HCT116 (cell line): ENCODE measurements around the gene KDM5C. TPM values are rescaled to one million over a fixed set of nuclear protein-coding genes. Genes with fewer than 3 reads are reported as not detected.

Source experiments
- ATAC-seq: fragments of 200-7000 bp; cut with Tn5 transposase; 2 replicates; pipeline ENCODE4 v1.9.1; 2020; ENCODE audit warnings: mild to moderate bottlenecking, moderate library complexity
- BruUV-seq: library from RNA; stranded (reverse); fragments of 400-500 nt; replicated peaks from 2 replicates; lab custom pipeline; 2021; lab: Mats Ljungman, UMichigan
- CTCF ChIA-PET: fragments of 300-600 bp; sonication (Branson Sonifier 250); formaldehyde crosslinking; loops from one replicate; lab custom pipeline; 2021; ENCODE audit warnings: antibody characterized with exemption; lab: Charles Lee
- POLR2A ChIA-PET: fragments of 300-600, 350-600 bp; sonication (Branson Sonifier 250); formaldehyde crosslinking; loops from one replicate; lab custom pipeline; 2021; ENCODE audit warnings: antibody characterized with exemption; lab: Charles Lee
- RAD21 ChIA-PET, 2 experiments: fragments of 300-600 bp; sonication (Branson Sonifier 250); formaldehyde crosslinking; loops; one replicate each; lab custom pipeline; 2023; ENCODE audit warnings: low total read pairs in 2 of 2; ENCODE audit not compliant: uncharacterized antibody in 2 of 2, unreplicated experiment in 2 of 2, low non-redundant PET in 1 of 2; lab: Charles Lee
- DNase-seq: peaks from one replicate; pipeline ENCODE4 v3.0.0-alpha.2; 2010; ENCODE audit warnings: low read depth, low spot score
- H2AFZ ChIP-seq: fragments of 200-600 bp; shearing (Covaris generic), sonication (generic); 2 replicates; pipeline ENCODE4 v1.6.1; 2017; ENCODE audit warnings: low read depth, mixed run types, mixed read lengths, antibody characterized with exemption, low read length; ENCODE audit not compliant: poor library complexity, severe bottlenecking
- H3K27ac ChIP-seq: 2 replicates; pipeline ENCODE4 v1.5.1; 2012; ENCODE audit warnings: low read depth, low read length
- H3K27me3 ChIP-seq: fragments of 200-600 bp; sonication (generic); 2 replicates; pipeline ENCODE4 v1.6.1; 2016; ENCODE audit warnings: mixed run types, low read length, mixed read lengths; ENCODE audit not compliant: insufficient read depth
- H3K36me3 ChIP-seq, 2 experiments: fragments of 200-500 bp in 1 of 2; fragments of 200-600 bp in 1 of 2; sonication (Bioruptor generic) in 1 of 2; sonication (generic) in 1 of 2; 2 replicates each; pipeline versions ENCODE4 v1.5.1 to v1.6.1; 2014 to 2016; ENCODE audit warnings: low read length in 2 of 2, inconsistent platforms in 1 of 2, mixed read lengths in 1 of 2, mixed run types in 1 of 2; ENCODE audit not compliant: insufficient read depth in 2 of 2, control insufficient read depth in 1 of 2
- H3K4me1 ChIP-seq, 2 experiments: fragments of 200-600 bp in 1 of 2; sonication (generic) in 1 of 2; 2 replicates each; pipeline versions ENCODE4 v1.5.1 to v1.6.1; 2012 to 2017; ENCODE audit warnings: low read length in 2 of 2, inconsistent platforms in 1 of 2, mild to moderate bottlenecking in 1 of 2, mixed read lengths in 1 of 2, mixed run types in 1 of 2, moderate library complexity in 1 of 2; ENCODE audit not compliant: insufficient read depth in 2 of 2, control insufficient read depth in 1 of 2
- H3K4me2 ChIP-seq: fragments of 200-600 bp; sonication (generic); 2 replicates; pipeline ENCODE4 v1.6.1; 2017; ENCODE audit warnings: mixed run types, low read length, mixed read lengths
- H3K4me3 ChIP-seq, 2 experiments: fragments of 200-600 bp in 1 of 2; sonication (generic) in 1 of 2; replicated peaks in 1 of 2; 2 replicates each; pipeline ENCODE4 v1.5.1; 2011 to 2016; ENCODE audit warnings: low read length in 2 of 2, control low read depth in 1 of 2, low read depth in 1 of 2, mild to moderate bottlenecking in 1 of 2, mixed read lengths in 1 of 2, mixed run types in 1 of 2
- H3K79me2 ChIP-seq: fragments of 200-600 bp; sonication (generic); 2 replicates; pipeline ENCODE4 v1.6.1; 2017; ENCODE audit warnings: mild to moderate bottlenecking, mixed run types, low read length, moderate library complexity, mixed read lengths; ENCODE audit not compliant: insufficient read depth
- H3K9ac ChIP-seq: fragments of 200-600 bp; sonication (generic); 2 replicates; pipeline ENCODE4 v1.6.1; 2016; ENCODE audit warnings: low read length, mixed read lengths
- H3K9me2 ChIP-seq: fragments of 200-600 bp; sonication (generic), shearing (Covaris generic); 2 replicates; pipeline ENCODE4 v1.6.1; 2017; ENCODE audit warnings: mixed run types, mild to moderate bottlenecking, moderate library complexity; ENCODE audit not compliant: insufficient read depth
- H3K9me3 ChIP-seq, 2 experiments: fragments of 200-500 bp in 1 of 2; fragments of 200-600 bp in 1 of 2; sonication (Bioruptor generic) in 1 of 2; sonication (generic) in 1 of 2; 2 replicates each; pipeline ENCODE4 v1.6.1; 2014 to 2017; ENCODE audit warnings: low read length in 2 of 2, mixed read lengths in 2 of 2, inconsistent platforms in 1 of 2, low read depth in 1 of 2, mild to moderate bottlenecking in 1 of 2, mixed run types in 1 of 2, moderate library complexity in 1 of 2; ENCODE audit not compliant: control insufficient read depth in 1 of 2, insufficient read depth in 1 of 2
- H4K20me1 ChIP-seq: fragments of 200-600 bp; sonication (generic), shearing (Covaris generic); 2 replicates; pipeline ENCODE4 v1.6.1; 2017; ENCODE audit warnings: mixed run types, mild to moderate bottlenecking, moderate library complexity; ENCODE audit not compliant: insufficient read depth
- CEBPB ChIP-seq: IDR thresholded peaks from 2 replicates; pipeline ENCODE4 v1.6.1; 2012; ENCODE audit warnings: low read depth
- CTCF ChIP-seq, 3 experiments: fragments of 200-600 bp in 1 of 3; sonication (generic) in 1 of 3; IDR thresholded peaks in 2 of 3; conservative IDR thresholded peaks in 1 of 3; 2 replicates each; pipeline ENCODE4 v1.5.1; 2012 to 2017; ENCODE audit warnings: low read depth in 2 of 3, low read length in 2 of 3, antibody characterized with exemption in 1 of 3, borderline replicate concordance in 1 of 3, control low read depth in 1 of 3, mild to moderate bottlenecking in 1 of 3, mixed read lengths in 1 of 3, mixed run types in 1 of 3, moderate library complexity in 1 of 3; ENCODE audit not compliant: insufficient read depth in 1 of 3
- EGR1 ChIP-seq: IDR thresholded peaks from 2 replicates; pipeline ENCODE4 v1.6.1; 2012; ENCODE audit warnings: low read depth
- ELF1 ChIP-seq: IDR thresholded peaks from 2 replicates; pipeline ENCODE4 v1.6.1; 2012; ENCODE audit warnings: low read depth, borderline replicate concordance
- EZH2 ChIP-seq: fragments of 200-600 bp; sonication (generic); IDR thresholded peaks from 2 replicates; pipeline ENCODE4 v1.6.1; 2017; ENCODE audit warnings: antibody characterized with exemption, mixed run types
- EZH2phosphoT487 ChIP-seq: fragments of 200-600 bp; IDR thresholded peaks from 2 replicates; pipeline ENCODE4 v1.6.1; 2018; ENCODE audit warnings: antibody characterized with exemption, borderline replicate concordance
- MAX ChIP-seq: IDR thresholded peaks from 2 replicates; pipeline ENCODE4 v1.6.1; 2012
- POLR2A ChIP-seq: IDR thresholded peaks from 2 replicates; pipeline ENCODE4 v1.7.0; 2011; ENCODE audit warnings: borderline replicate concordance; ENCODE audit not compliant: insufficient read depth, insufficient read length; ENCODE audit errors: extremely low read depth
- POLR2AphosphoS5 ChIP-seq: IDR thresholded peaks from 2 replicates; pipeline ENCODE4 v1.6.1; 2011; ENCODE audit warnings: mild to moderate bottlenecking, low read depth, low read length, moderate library complexity
- RAD21 ChIP-seq: IDR thresholded peaks from 2 replicates; pipeline ENCODE4 v1.6.1; 2012; ENCODE audit warnings: low read depth, mild to moderate bottlenecking
- REST ChIP-seq: IDR thresholded peaks from 2 replicates; pipeline ENCODE4 v1.6.1; 2012; ENCODE audit warnings: low read depth
- SIN3A ChIP-seq: IDR thresholded peaks from 2 replicates; pipeline ENCODE4 v1.6.1; 2012; ENCODE audit warnings: low read depth
- SRF ChIP-seq: IDR thresholded peaks from 2 replicates; pipeline ENCODE4 v1.6.1; 2012; ENCODE audit warnings: low read depth
- YY1 ChIP-seq: IDR thresholded peaks from 2 replicates; pipeline ENCODE4 v1.6.1; 2011; ENCODE audit warnings: low read length, low read depth, moderate library complexity, mild to moderate bottlenecking; ENCODE audit not compliant: insufficient replicate concordance; ENCODE audit errors: extremely low read depth
- ZBTB33 ChIP-seq: IDR thresholded peaks from 2 replicates; pipeline ENCODE4 v1.6.1; 2011; ENCODE audit warnings: mild to moderate bottlenecking, low read length, moderate library complexity; ENCODE audit not compliant: insufficient replicate concordance; ENCODE audit errors: extremely low read depth
- ZFX ChIP-seq: fragments of 450-650 bp; IDR thresholded peaks from 2 replicates; pipeline ENCODE4 v1.6.1; 2017
- ZNF274 ChIP-seq: fragments of 200-500 bp; sonication (Bioruptor generic); IDR thresholded peaks from 2 replicates; pipeline ENCODE4 v1.6.1; 2014; ENCODE audit warnings: mild to moderate bottlenecking, low read depth, low read length, inconsistent platforms
- intact Hi-C: fragments of 100-400 bp; cut with micrococcal nuclease; formaldehyde crosslinking; loops from 2 replicates; pipeline ENCODE4 v1.10.0; 2022
- total RNA-seq: library from RNA; stranded (reverse); gene quantifications from one replicate; pipeline ENCODE4 v1.2.1, GENCODE V29; 2021; ENCODE audit not compliant: unreplicated experiment
- TF ChIP-seq, protein P1 (sequence below): IDR thresholded peaks from 2 replicates; pipeline ENCODE4 v1.6.1; 2012

Gene KDM5C
- total RNA-seq, 1 experiment from 2014 or later = 72.9 TPM

- ChIA-PET POLR2A (no interaction called here), CTCF (no interaction called here), RAD21 (no interaction called here)
- Histone ChIP-seq H3K27ac (no peak overlapping the region), H3K9ac (no peak overlapping the region), H3K4me2 (no peak overlapping the region), H4K20me1 (no peaks in the 10 kb centered on the region), H3K27me3 (no peaks in the 10 kb centered on the region), H3K4me3 (no peak overlapping the region), H2AFZ (no peak overlapping the region), H3K9me2 (no peaks in the 10 kb centered on the region), H3K9me3 (no peaks in the 10 kb centered on the region), H3K36me3 (no peaks in the 10 kb centered on the region), H3K4me1 (peaks cover 29 to 36% of the 10 kb centered on the region in 2 experiments), H3K79me2 (no peaks in the 10 kb centered on the region)
- no peak for TF ChIP-seq SIN3A
- TF ChIP-seq EGR1 = no peak
- TF ChIP-seq CTCF (IDR thresholded peaks at IDR 0.05 in 2 of 3, conservative IDR thresholded peaks at IDR 0.05 in 1 of 3; ENCODE audit: borderline replicate concordance in 1 of 3, insufficient read depth in 1 of 3, low read depth in 2 of 3, low read length in 2 of 3) = no peak
- no peak for TF ChIP-seq POLR2AphosphoS5
- TF ChIP-seq REST = no peak
- TF ChIP-seq, protein P1, sequence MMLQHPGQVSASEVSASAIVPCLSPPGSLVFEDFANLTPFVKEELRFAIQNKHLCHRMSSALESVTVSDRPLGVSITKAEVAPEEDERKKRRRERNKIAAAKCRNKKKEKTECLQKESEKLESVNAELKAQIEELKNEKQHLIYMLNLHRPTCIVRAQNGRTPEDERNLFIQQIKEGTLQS = no peak
- no peak for TF ChIP-seq CEBPB
- TF ChIP-seq EZH2phosphoT487 = no peak
- no peak for TF ChIP-seq YY1
- no peak for TF ChIP-seq RAD21
- TF ChIP-seq ELF1 = no peak
- TF ChIP-seq ZFX = no peak
- no peak for TF ChIP-seq SRF
- TF ChIP-seq MAX = no peak
- TF ChIP-seq POLR2A = no peak
- no peak for TF ChIP-seq ZNF274
- TF ChIP-seq ZBTB33 = no peak
- TF ChIP-seq EZH2 = no peak
- DNase-seq (no peak), ATAC-seq (no peak)
- intact Hi-C loops = no loop called here
- BruUV-seq = no TSS peak
Observed at GRCh38 chrX:53261355-53261972, 36.5 kb upstream of the KDM5C start.
